Liver (tissue), 3 donors: ENCODE results near the gene ECSCR.

Experiments used
- FOXA1 ChIP-seq: IDR thresholded peaks from 2 replicates; pipeline ENCODE4 v1.6.1; 2016; ENCODE audit warnings: antibody characterized with exemption
- GABPA ChIP-seq, 2 donors: IDR thresholded peaks in 1 of 2; conservative IDR thresholded peaks in 1 of 2; 2 replicates each; pipeline ENCODE4 v1.6.1; 2016; ENCODE audit warnings: antibody characterized with exemption in 2 of 2, mild to moderate bottlenecking in 1 of 2, moderate library complexity in 1 of 2
- JUND ChIP-seq, 2 donors: IDR thresholded peaks; 2 replicates each; pipeline ENCODE4 v1.6.1; 2016; ENCODE audit warnings: antibody characterized with exemption in 2 of 2
- NR2F2 ChIP-seq: IDR thresholded peaks from 2 replicates; pipeline ENCODE4 v1.6.1; 2016; ENCODE audit warnings: antibody characterized with exemption
- RAD21 ChIP-seq, 2 donors: IDR thresholded peaks; 2 replicates each; pipeline ENCODE4 v1.6.1; 2016; ENCODE audit warnings: antibody characterized with exemption in 2 of 2, mild to moderate bottlenecking in 2 of 2
- RXRA ChIP-seq, 2 donors: IDR thresholded peaks; 2 replicates each; pipeline ENCODE4 v1.6.1; 2017 to 2018; ENCODE audit warnings: antibody characterized with exemption in 2 of 2, mild to moderate bottlenecking in 1 of 2
- SP1 ChIP-seq: IDR thresholded peaks from 2 replicates; pipeline ENCODE4 v1.6.1; 2018; ENCODE audit warnings: antibody characterized with exemption, mild to moderate bottlenecking
- TAF1 ChIP-seq: conservative IDR thresholded peaks from 2 replicates; pipeline ENCODE4 v1.6.1; 2016; ENCODE audit warnings: antibody characterized with exemption, mild to moderate bottlenecking
- YY1 ChIP-seq: IDR thresholded peaks from 2 replicates; pipeline ENCODE4 v1.6.1; 2016; ENCODE audit warnings: antibody characterized with exemption, mild to moderate bottlenecking
- TF ChIP-seq, protein P1 (sequence below): fragments of 150-350 bp; IDR thresholded peaks from 2 replicates; pipeline ENCODE4 v1.5.1; 2017; ENCODE audit warnings: improper control_type of control experiment, low read depth, low read length; ENCODE audit not compliant: missing input control
- TF ChIP-seq, protein P2 (sequence below): IDR thresholded peaks from 2 replicates; pipeline ENCODE4 v1.6.1; 2016; ENCODE audit warnings: antibody characterized with exemption
- TF ChIP-seq, protein P3 (sequence below): IDR thresholded peaks from 2 replicates; pipeline ENCODE4 v1.6.1; 2016; ENCODE audit warnings: antibody characterized with exemption
- TF ChIP-seq, protein P4 (sequence below): IDR thresholded peaks from 2 replicates; pipeline ENCODE4 v1.6.1; 2016; ENCODE audit warnings: antibody characterized with exemption
- TF ChIP-seq, protein P5 (sequence below): IDR thresholded peaks from 2 replicates; pipeline ENCODE4 v1.6.1; 2016; ENCODE audit warnings: antibody characterized with exemption, mild to moderate bottlenecking
- donor health status: healthy.
- donor health status: healthy.

DNA sequence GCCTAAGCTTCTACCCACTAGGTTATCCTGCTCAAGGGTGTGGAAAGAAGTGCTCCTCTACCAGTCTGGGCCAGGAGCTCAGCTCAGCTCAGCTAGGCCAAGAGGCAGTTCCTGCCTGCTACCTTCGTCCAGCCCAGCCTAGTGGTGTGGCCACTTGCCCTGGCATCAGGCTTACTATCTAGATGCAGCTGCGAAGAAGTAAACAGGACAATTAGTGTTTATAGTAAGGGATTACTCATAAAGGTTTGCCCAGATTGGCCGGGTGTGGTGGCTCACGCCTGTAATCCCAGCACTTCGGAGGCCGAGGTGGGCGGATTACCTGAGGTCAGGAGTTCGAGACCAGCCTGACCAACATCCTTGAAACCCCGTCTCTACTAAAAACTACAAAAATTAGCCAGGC lies 45.9 kb downstream of the ECSCR start:
- TF ChIP-seq, protein P1, sequence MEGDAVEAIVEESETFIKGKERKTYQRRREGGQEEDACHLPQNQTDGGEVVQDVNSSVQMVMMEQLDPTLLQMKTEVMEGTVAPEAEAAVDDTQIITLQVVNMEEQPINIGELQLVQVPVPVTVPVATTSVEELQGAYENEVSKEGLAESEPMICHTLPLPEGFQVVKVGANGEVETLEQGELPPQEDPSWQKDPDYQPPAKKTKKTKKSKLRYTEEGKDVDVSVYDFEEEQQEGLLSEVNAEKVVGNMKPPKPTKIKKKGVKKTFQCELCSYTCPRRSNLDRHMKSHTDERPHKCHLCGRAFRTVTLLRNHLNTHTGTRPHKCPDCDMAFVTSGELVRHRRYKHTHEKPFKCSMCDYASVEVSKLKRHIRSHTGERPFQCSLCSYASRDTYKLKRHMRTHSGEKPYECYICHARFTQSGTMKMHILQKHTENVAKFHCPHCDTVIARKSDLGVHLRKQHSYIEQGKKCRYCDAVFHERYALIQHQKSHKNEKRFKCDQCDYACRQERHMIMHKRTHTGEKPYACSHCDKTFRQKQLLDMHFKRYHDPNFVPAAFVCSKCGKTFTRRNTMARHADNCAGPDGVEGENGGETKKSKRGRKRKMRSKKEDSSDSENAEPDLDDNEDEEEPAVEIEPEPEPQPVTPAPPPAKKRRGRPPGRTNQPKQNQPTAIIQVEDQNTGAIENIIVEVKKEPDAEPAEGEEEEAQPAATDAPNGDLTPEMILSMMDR, result no peak
- TF ChIP-seq FOXA1, result no peak
- TF ChIP-seq SP1, result no peak
- TF ChIP-seq YY1, result no peak
- TF ChIP-seq TAF1, result no peak
- no peak for TF ChIP-seq RAD21 (IDR thresholded peaks at IDR 0.05)
- no peak for TF ChIP-seq RXRA (IDR thresholded peaks at IDR 0.05)
- TF ChIP-seq, protein P2, sequence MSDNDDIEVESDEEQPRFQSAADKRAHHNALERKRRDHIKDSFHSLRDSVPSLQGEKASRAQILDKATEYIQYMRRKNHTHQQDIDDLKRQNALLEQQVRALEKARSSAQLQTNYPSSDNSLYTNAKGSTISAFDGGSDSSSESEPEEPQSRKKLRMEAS, result no peak
- no peak for TF ChIP-seq GABPA (IDR thresholded peaks at IDR 0.05 in 1 of 2, conservative IDR thresholded peaks at IDR 0.05 in 1 of 2)
- no peak for TF ChIP-seq JUND (IDR thresholded peaks at IDR 0.05)
- TF ChIP-seq, protein P3, sequence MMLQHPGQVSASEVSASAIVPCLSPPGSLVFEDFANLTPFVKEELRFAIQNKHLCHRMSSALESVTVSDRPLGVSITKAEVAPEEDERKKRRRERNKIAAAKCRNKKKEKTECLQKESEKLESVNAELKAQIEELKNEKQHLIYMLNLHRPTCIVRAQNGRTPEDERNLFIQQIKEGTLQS, result no peak
- TF ChIP-seq, protein P4, sequence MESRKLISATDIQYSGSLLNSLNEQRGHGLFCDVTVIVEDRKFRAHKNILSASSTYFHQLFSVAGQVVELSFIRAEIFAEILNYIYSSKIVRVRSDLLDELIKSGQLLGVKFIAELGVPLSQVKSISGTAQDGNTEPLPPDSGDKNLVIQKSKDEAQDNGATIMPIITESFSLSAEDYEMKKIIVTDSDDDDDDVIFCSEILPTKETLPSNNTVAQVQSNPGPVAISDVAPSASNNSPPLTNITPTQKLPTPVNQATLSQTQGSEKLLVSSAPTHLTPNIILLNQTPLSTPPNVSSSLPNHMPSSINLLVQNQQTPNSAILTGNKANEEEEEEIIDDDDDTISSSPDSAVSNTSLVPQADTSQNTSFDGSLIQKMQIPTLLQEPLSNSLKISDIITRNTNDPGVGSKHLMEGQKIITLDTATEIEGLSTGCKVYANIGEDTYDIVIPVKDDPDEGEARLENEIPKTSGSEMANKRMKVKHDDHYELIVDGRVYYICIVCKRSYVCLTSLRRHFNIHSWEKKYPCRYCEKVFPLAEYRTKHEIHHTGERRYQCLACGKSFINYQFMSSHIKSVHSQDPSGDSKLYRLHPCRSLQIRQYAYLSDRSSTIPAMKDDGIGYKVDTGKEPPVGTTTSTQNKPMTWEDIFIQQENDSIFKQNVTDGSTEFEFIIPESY, result no peak
- TF ChIP-seq, protein P5, sequence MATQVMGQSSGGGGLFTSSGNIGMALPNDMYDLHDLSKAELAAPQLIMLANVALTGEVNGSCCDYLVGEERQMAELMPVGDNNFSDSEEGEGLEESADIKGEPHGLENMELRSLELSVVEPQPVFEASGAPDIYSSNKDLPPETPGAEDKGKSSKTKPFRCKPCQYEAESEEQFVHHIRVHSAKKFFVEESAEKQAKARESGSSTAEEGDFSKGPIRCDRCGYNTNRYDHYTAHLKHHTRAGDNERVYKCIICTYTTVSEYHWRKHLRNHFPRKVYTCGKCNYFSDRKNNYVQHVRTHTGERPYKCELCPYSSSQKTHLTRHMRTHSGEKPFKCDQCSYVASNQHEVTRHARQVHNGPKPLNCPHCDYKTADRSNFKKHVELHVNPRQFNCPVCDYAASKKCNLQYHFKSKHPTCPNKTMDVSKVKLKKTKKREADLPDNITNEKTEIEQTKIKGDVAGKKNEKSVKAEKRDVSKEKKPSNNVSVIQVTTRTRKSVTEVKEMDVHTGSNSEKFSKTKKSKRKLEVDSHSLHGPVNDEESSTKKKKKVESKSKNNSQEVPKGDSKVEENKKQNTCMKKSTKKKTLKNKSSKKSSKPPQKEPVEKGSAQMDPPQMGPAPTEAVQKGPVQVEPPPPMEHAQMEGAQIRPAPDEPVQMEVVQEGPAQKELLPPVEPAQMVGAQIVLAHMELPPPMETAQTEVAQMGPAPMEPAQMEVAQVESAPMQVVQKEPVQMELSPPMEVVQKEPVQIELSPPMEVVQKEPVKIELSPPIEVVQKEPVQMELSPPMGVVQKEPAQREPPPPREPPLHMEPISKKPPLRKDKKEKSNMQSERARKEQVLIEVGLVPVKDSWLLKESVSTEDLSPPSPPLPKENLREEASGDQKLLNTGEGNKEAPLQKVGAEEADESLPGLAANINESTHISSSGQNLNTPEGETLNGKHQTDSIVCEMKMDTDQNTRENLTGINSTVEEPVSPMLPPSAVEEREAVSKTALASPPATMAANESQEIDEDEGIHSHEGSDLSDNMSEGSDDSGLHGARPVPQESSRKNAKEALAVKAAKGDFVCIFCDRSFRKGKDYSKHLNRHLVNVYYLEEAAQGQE, result no peak
- TF ChIP-seq NR2F2, result no peak
